Naive B cell (primary cell): Measurements from ENCODE around the gene ZNF335. TPM values are rescaled to one million over a fixed set of nuclear protein-coding genes. Genes with fewer than 3 reads are reported as not detected.
"Not testable (repeated sequence)": the region's sequence is repeated elsewhere in the genome, so short reads cannot be mapped to it uniquely, and the experiment has no call there.

ENCODE experiments used
- ATAC-seq, 2 donors: fragments of 150-1000 bp; cut with Tn5 transposase; 2 replicates each; pipeline ENCODE4 v1.10.0; 2021; ENCODE audit warnings: low read depth in 2 of 2, mild to moderate bottlenecking in 2 of 2, moderate library complexity in 2 of 2
- DNase-seq: peaks from one replicate; pipeline ENCODE4 v3.0.0; 2022
- H3K27ac Mint-ChIP-seq, 6 donors: one replicate each; pipeline ENCODE4 v1.8.0; 2020 to 2022; ENCODE audit warnings: mild to moderate bottlenecking in 6 of 6, mixed read lengths in 6 of 6, moderate library complexity in 5 of 6, inconsistent platforms in 2 of 6
- H3K27me3 Mint-ChIP-seq, 3 donors: one replicate each; pipeline ENCODE4 v1.8.0; 2021 to 2022; ENCODE audit warnings: mixed read lengths in 3 of 3, mild to moderate bottlenecking in 1 of 3
- H3K36me3 Mint-ChIP-seq, 2 donors: one replicate each; pipeline ENCODE4 v1.8.0; 2020 to 2022; ENCODE audit warnings: mixed read lengths in 2 of 2, inconsistent platforms in 1 of 2, mild to moderate bottlenecking in 1 of 2
- H3K4me1 Mint-ChIP-seq, 3 donors: one replicate each; pipeline ENCODE4 v1.8.0; 2020 to 2022; ENCODE audit warnings: mixed read lengths in 3 of 3, inconsistent platforms in 1 of 3, mild to moderate bottlenecking in 1 of 3, moderate library complexity in 1 of 3
- H3K4me3 Mint-ChIP-seq, 8 donors: one replicate each; pipeline ENCODE4 v1.8.0; 2020 to 2022; ENCODE audit warnings: mild to moderate bottlenecking in 8 of 8, mixed read lengths in 8 of 8, moderate library complexity in 8 of 8, inconsistent platforms in 2 of 8
- H3K9me3 Mint-ChIP-seq, 7 donors: one replicate each; pipeline ENCODE4 v1.8.0; 2020 to 2022; ENCODE audit warnings: mixed read lengths in 7 of 7, mild to moderate bottlenecking in 5 of 7, inconsistent platforms in 2 of 7, moderate library complexity in 1 of 7
- polyA plus RNA-seq, 6 donors: library from polyadenylated mRNA; unstranded; fragments of 300-500 nt; fragmentation: Illumina TruSeq; gene quantifications; one replicate each; pipeline ENCODE4 v1.2.3, GENCODE V29; 2021; ENCODE audit warnings: low read depth in 6 of 6

The ZNF335 gene
- polyA plus RNA-seq, 6 donors from 2014 or later = 10.4 to 24.3 (median 15.5) TPM

DNA sequence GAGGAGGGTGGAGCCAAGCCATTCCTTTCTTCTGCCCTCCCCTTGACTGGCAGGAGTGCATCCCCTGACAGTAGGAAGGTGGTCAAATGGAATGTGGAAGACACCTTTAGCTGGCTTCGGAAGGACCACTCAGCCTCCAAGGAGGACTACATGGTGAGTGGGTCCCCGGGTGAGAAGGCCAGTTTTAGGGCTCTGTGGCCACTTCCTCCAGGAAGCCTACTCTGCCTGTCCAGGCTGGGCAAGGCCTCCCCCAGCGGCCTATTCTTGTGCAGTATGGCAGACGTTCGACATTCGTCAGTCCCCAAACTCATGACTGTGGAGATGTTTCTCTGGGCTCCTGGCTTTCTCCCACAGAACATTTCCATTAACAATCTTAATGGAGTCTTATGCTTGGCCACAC is 28.4 kb downstream of the ZNF335 start:
- DNase-seq (no peak), ATAC-seq (no peak)
- H3K27ac Mint-ChIP-seq = peak overlapping the region in 1 of 6 donors; percentile 48
- H3K4me1 Mint-ChIP-seq = peaks cover under 1 to 13% (median 6%) of the 10 kb centered on the region in 3 donors
- no peak overlapping the region for H3K4me3 Mint-ChIP-seq
- peaks cover 11 to 18% of the 10 kb centered on the region in 2 donors for H3K36me3 Mint-ChIP-seq
- no peaks in the 10 kb centered on the region for H3K9me3 Mint-ChIP-seq
- no peaks in the 10 kb centered on the region for H3K27me3 Mint-ChIP-seq

DNA sequence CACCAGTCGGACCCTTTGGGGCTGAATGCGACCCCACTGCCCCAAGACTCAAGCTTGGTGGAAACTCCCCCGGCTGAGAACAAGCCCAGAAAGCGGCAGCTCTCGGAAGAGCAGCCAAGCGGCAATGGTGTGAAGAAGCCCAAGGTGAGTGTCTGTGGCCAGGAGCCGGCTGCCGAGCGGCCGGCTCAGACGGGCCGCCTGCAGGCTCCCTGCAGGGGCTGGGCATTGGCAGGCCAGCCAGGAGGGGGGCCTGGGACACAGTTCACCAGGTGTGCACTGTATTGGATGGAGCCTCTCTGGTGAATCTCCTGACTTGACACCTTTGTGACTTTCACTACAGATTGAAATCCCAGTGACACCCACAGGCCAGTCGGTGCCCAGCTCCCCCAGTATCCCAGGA is 31.5 kb downstream of the ZNF335 start:
- Mint-ChIP-seq H3K9me3 (no peaks in the 10 kb centered on the region), H3K27ac (no peak overlapping the region), H3K36me3 (peaks cover 24 to 32% of the 10 kb centered on the region in 2 donors), H3K27me3 (no peaks in the 10 kb centered on the region), H3K4me1 (peaks cover 10 to 26% (median 21%) of the 10 kb centered on the region in 3 donors), H3K4me3 (no peak overlapping the region)
- no peak for ATAC-seq
- no peak for DNase-seq

DNA sequence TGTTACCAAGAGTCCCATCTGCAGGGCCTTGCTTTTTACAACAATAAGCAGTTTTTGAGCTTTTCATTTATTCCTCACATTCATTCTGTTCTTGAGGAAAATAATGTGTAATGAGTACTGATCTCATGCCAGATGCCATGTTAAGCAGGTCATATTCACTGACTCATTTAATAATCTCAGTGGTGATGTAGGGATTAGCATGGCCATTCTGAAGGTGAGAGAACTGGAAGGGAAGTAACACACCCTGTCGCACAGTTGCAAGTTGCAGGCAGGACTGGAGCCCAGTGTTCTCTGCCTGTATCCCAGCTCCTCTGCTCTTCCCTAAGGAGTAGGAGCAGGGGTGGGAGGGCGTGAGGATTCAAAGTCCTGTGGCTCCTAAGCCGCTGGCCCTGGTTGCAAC is 31.9 kb downstream of the ZNF335 start:
- Mint-ChIP-seq H3K4me1 (peaks cover 10 to 28% (median 25%) of the 10 kb centered on the region in 3 donors), H3K36me3 (peaks cover 24 to 32% of the 10 kb centered on the region in 2 donors), H3K27ac (no peak overlapping the region), H3K9me3 (no peaks in the 10 kb centered on the region), H3K4me3 (peak overlapping the region in 1 of 8 donors; percentile 67), H3K27me3 (no peaks in the 10 kb centered on the region)
- no peak for ATAC-seq
- no peak for DNase-seq

DNA sequence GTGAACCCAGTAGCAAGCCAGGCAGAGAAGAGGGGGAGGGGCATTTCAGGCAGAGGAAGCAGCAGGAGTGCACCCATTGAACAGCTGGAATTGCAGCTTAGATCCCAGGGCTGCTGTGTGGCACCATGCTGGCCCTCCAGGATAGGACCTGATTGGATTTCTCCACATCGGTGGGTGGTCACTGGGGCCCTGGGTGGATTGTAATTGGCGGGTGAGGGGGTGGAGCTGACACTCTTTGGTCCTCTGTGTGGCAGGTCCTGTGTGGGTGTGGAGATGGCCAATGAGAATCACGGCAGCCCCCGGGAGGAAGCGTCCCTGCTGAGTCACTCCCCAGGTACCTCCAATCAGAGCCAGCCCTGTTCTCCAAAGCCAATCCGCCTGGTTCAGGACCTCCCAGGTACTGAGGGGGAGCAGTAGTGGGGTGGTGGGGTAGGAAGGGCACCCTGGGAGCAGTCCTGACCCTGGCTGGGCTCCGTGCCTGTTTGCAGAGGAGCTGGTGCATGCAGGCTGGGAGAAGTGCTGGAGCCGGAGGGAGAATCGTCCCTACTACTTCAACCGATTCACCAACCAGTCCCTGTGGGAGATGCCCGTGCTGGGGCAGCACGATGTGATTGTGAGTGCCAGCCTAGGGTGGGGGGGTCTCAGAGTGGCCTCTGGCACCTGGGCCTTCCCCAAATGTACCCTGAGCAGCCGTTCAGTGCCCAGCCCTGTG is 33.1 kb downstream of the ZNF335 start:
- peaks cover 21 to 26% of the 10 kb centered on the region in 2 donors for H3K36me3 Mint-ChIP-seq

DNA sequence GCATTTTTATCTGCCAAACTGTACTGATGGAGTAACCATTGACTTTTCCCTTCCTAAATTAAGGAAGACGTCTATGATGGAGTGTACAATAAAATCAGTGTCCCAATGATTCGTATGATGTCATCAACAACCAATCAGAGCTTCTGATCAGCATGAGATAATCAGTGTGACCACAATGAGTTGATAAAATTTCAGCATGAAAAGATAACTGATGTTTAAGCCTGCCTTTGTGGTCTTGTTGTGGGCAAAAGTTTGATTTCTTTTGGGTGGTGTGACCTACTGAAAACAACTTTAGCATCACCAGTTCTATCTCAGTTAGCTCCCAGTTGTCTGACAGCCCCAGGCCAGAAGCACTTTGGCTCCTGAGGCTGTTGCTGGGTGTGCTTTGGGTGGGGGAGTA is 34.2 kb downstream of the ZNF335 start:
- no peaks in the 10 kb centered on the region for H3K9me3 Mint-ChIP-seq
- ATAC-seq (no peak), DNase-seq (no peak)
- peaks cover 10 to 34% (median 34%) of the 10 kb centered on the region in 3 donors for H3K4me1 Mint-ChIP-seq
- no peaks in the 10 kb centered on the region for H3K27me3 Mint-ChIP-seq
- peak overlapping the region in 5 of 8 donors; percentile 17 to 90 (median 70) for H3K4me3 Mint-ChIP-seq
- peaks cover 20 to 24% of the 10 kb centered on the region in 2 donors for H3K36me3 Mint-ChIP-seq
- H3K27ac Mint-ChIP-seq = peak overlapping the region in 3 of 6 donors; percentile 33 to 87 (median 80)

More for the DNA sequence above, 33.1 kb downstream of the ZNF335 start:
- H3K9me3 Mint-ChIP-seq = no peaks in the 10 kb centered on the region
- H3K4me3 Mint-ChIP-seq = peak overlapping the region in 3 of 8 donors; percentile 59 to 82 (median 76)
- H3K27me3 Mint-ChIP-seq = no peaks in the 10 kb centered on the region
- ATAC-seq (no peak), DNase-seq (no peak)
- peaks cover 10 to 28% (median 25%) of the 10 kb centered on the region in 3 donors for H3K4me1 Mint-ChIP-seq
- H3K27ac Mint-ChIP-seq = peak overlapping the region in 2 of 6 donors; percentile 61 to 69

GRCh38 chr20:45935416-45936046 is 36.5 kb downstream of the ZNF335 start:
- Mint-ChIP-seq H3K9me3 (no peaks in the 10 kb centered on the region), H3K4me3 (peak overlapping the region; percentile 94 to 99 (median 97)), H3K27ac (peak overlapping the region; percentile 90 to 99 (median 96)), H3K4me1 (peaks cover 10 to 34% (median 34%) of the 10 kb centered on the region in 3 donors), H3K27me3 (no peaks in the 10 kb centered on the region), H3K36me3 (peaks cover 20 to 24% of the 10 kb centered on the region in 2 donors)
- ATAC-seq (no peak), DNase-seq (no peak)

DNA sequence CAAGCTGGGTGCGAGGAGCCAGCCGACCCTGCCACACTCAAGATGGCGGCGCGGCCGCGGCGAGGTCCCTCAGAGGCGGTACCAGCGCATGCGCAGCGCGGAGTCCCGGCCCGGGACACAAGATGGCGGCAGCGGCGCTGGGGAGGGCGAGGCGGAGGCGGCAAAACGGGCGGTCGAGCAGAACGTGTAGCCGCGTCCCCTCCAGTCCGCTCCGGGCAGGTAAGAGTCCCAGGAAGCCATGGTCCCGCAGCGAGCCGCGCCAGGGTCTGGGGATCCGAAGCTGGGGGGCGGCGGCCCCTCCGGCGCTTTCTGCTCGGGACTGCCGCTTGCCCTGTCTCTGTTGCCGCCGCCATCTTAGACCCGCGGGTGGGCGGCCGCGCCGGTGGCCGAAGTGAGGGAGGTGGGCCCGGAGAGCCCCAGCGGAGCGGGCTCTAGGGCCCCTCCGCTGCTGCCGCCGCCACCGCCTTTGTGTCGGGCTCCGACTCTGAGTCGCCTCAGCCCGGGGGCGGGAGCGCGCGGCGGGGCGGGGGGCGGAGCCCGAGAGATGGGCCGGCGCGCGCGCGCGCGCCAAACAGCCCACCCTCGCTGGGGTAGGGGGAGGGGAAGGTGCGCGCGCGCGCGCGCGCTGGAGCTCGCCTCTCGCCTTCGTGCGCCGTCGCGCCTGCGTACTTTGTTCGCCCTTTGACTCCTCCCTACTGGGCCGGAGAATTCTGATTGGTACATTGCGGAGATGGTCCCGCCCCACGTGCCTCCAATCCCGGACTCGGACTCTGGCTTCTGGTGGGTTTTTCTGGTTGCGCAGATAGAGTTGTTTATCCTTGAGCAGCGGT is 37.2 kb downstream of the ZNF335 start, which contains the start of gene PCIF1:
PCIF1 (plus strand) TSS at position 98 of the 830 bp plus-strand sequence. CDS start 4,317 bp downstream, outside the sequence.
- no peaks in the 10 kb centered on the region for H3K27me3 Mint-ChIP-seq
- H3K27ac Mint-ChIP-seq = peak within 1 kb of the TSS; percentile 94 to 99 (median 97)
- peak; percentile 99 for DNase-seq
- no peaks in the 10 kb centered on the region for H3K9me3 Mint-ChIP-seq
- H3K4me1 Mint-ChIP-seq = peaks cover 10 to 34% (median 34%) of the 10 kb centered on the region in 3 donors
- peak within 1 kb of the TSS; percentile 95 to 99 (median 99) for H3K4me3 Mint-ChIP-seq
- peaks cover 19 to 23% of the 10 kb centered on the region in 2 donors for H3K36me3 Mint-ChIP-seq
- ATAC-seq = peak; percentile 78 to 82

GRCh38 chr20:45934046-45934585 is 37.9 kb downstream of the ZNF335 start:
- Mint-ChIP-seq H3K9me3 (no peaks in the 10 kb centered on the region), H3K27me3 (no peaks in the 10 kb centered on the region), H3K27ac (peak overlapping the region; percentile 94 to 98 (median 96)), H3K36me3 (peaks cover 13 to 16% of the 10 kb centered on the region in 2 donors), H3K4me3 (peak overlapping the region; percentile 95 to 99 (median 98)), H3K4me1 (peaks cover 10 to 30% (median 28%) of the 10 kb centered on the region in 3 donors)
- ATAC-seq = peak in 1 of 2 donors; percentile 3
- DNase-seq = no peak

DNA sequence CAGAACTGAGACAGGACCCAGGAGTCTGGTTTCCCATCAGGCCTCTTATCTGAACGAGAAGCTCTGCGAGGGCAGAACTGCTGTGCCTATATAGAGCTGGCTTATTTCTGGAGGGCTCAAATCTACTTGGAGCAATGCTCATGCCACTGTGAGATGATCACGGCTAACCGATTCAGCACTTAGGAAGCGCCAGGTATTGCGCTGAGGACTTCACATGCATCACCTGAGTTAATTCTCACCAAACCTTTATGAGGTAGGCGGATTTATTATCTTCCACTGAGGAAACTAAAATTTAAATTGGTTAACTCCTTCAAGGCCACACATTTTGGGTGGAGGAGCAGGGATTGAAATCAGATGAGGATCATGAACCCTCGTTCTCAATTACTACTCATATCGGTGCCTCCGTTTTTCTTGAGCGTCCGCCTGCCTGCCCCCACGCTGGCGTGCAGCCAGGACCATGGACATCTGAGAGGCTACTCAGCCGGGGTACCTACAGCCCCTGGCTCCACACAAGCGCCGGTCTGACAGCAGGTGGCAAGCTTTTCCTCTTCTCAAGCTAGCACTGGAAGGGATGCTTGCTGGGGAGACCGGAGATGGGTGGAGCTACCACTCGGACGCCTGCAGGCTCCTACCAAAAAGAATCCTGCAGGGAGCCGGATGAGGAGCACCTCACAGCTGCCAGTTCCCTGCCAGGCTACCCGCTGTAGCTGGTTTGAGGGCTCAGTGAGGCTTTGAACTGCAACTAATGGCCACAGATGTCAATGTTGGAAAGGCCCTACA is 38.5 kb downstream of the ZNF335 start:
- Mint-ChIP-seq H3K27ac (peak overlapping the region; percentile 94 to 98 (median 96)), H3K4me1 (peaks cover 8 to 26% (median 25%) of the 10 kb centered on the region in 3 donors), H3K27me3 (no peaks in the 10 kb centered on the region), H3K36me3 (peaks cover 11 to 12% of the 10 kb centered on the region in 2 donors), H3K4me3 (peak overlapping the region; percentile 95 to 99 (median 98)), H3K9me3 (no peaks in the 10 kb centered on the region)
- no peak for ATAC-seq
- peak; percentile 32 for DNase-seq

DNA sequence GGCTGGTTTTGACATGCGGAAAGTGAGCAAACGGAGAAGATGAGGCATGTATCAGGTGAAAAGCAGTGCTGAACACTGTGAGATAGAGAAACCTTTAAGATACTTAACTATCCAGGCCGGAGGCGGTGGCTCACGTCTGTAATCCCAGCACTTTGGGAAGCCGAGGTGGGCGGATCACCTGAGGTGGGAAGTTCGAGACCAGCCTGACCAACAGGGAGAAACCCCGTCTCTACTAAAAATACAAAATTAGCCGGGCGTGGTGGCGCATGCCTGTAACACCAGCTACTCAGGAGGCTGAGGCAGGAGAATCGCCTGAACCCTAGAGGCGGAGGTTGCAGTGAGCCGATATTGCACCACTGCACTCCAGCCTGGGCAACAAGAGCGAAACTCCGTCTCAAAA is 40.3 kb downstream of the ZNF335 start:
- peak overlapping the region in 5 of 8 donors; percentile 15 to 95 (median 41) for H3K4me3 Mint-ChIP-seq
- peaks cover 4 to 25% (median 17%) of the 10 kb centered on the region in 3 donors for H3K4me1 Mint-ChIP-seq
- ATAC-seq, H3K36me3 Mint-ChIP-seq, H3K9me3 Mint-ChIP-seq, DNase-seq, H3K27me3 Mint-ChIP-seq: not testable (repeated sequence)
- peak overlapping the region in 1 of 6 donors; percentile 16 for H3K27ac Mint-ChIP-seq

DNA sequence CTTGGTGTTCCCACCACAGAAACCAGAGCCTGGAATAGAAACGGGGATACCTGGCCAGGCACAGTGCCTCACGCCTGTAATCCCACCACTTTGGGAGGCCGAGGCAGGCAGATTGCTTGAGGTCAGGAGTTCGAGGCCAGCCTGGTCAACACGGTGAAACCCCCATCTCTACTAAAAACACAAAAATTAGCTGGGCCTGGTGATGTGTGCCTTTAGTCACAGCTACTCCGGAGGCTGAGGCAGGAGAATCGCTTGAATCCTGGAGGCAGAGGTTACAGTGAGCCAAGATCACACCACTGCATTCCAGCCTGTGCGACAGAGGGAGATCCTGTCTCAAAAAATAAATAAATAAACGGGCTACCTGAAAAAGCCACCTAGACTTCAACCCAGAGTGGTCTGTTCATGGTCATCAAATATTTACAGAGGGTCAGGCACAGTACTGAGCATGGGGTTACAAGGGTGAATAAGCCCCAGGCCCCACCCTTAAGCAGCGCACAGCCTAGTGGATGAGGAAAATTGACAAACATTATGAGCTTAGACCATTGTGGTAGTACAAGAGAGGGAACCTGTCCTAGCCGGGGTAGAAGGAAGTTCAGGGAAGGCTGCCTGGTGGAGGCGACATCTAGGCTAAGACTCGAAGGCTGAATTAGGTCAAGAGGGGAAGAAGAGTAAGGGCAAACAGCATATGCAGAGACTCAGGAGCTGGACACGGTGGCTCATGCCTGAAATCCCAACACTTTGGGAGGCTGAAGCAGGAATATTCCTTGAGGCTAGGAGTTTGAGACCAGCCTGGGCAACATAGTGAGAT is 44.7 kb downstream of the ZNF335 start:
- H3K9me3 Mint-ChIP-seq = no peaks in the 10 kb centered on the region
- H3K27ac Mint-ChIP-seq = peak overlapping the region in 1 of 6 donors; percentile 47
- no peak for ATAC-seq
- H3K27me3 Mint-ChIP-seq = peaks cover 0 to 4% (median 0%) of the 10 kb centered on the region in 3 donors
- H3K4me3 Mint-ChIP-seq = no peak overlapping the region
- H3K4me1 Mint-ChIP-seq = peaks cover 0 to 12% (median 4%) of the 10 kb centered on the region in 3 donors
- DNase-seq = no peak
- H3K36me3 Mint-ChIP-seq = no peaks in the 10 kb centered on the region
